ENCODE results near the gene SPDYE16. TPM values are rescaled to one million over a fixed set of nuclear protein-coding genes. Genes with fewer than 3 reads are reported as not detected.
A peak's percentile ranks its signal among the peaks of the same experiment; 100 is the strongest.

SPDYE16 gene
- total RNA-seq, 1 experiment from 2014 or later: not detected

GRCh38 chr7:76514926-76515771, 27.9 kb downstream of the SPDYE16 start:
- Histone ChIP-seq H4K8ac (replicated peaks; ENCODE audit: insufficient read length, low read depth, low read length) (no peak overlapping the region), H3K18ac (ENCODE audit: insufficient read length, low read depth, low read length) (no peak overlapping the region), H3K27me3 (ENCODE audit: insufficient read depth, low read length) (no peaks in the 10 kb centered on the region), H2AK5ac (ENCODE audit: insufficient read length, low read length) (no peak overlapping the region), H2BK5ac (ENCODE audit: insufficient read length, low read length) (no peak overlapping the region), H3K4me2 (ENCODE audit: insufficient read depth, insufficient read length, low read length) (no peak overlapping the region), H3K79me2 (ENCODE audit: insufficient read depth, low read length) (no peaks in the 10 kb centered on the region), H3K4me1 (ENCODE audit: insufficient read depth, low read length) (no peaks in the 10 kb centered on the region; the same call in 1 of the 2 replicates), H4K5ac (ENCODE audit: insufficient read length, low read depth, low read length) (no peak overlapping the region), H3K9ac (ENCODE audit: extremely low read depth, insufficient read length, low read length) (no peak overlapping the region), H3K23me2 (ENCODE audit: insufficient read length, low read depth, low read length, poor library complexity, severe bottlenecking) (no peaks in the 10 kb centered on the region), H3K56ac (ENCODE audit: insufficient read length, low read depth, low read length) (no peak overlapping the region), H2AFZ (ENCODE audit: low read length) (no peak overlapping the region), H4K20me1 (ENCODE audit: control insufficient read depth, insufficient read depth, insufficient read length) (no peaks in the 10 kb centered on the region), H3K79me1 (ENCODE audit: insufficient read depth, low read depth, low read length, poor library complexity, severe bottlenecking) (no peaks in the 10 kb centered on the region), H3K23ac (ENCODE audit: insufficient read length, low read depth, low read length) (no peak overlapping the region), H2BK120ac (ENCODE audit: low read depth, low read length, poor library complexity, severe bottlenecking) (no peak overlapping the region), H3T11ph (ENCODE audit: low read length) (no peak overlapping the region), H4K91ac (ENCODE audit: insufficient read length, low read depth, low read length) (no peak overlapping the region), H3K4ac (ENCODE audit: low read depth, low read length) (no peak overlapping the region), H3K9me3 (ENCODE audit: control insufficient read depth, low read depth, low read length) (no peaks in the 10 kb centered on the region), H3K27ac (ENCODE audit: insufficient read length, low read depth, low read length) (no peak overlapping the region), H2BK12ac (ENCODE audit: insufficient read length, low read depth, low read length) (no peak overlapping the region), H3K14ac (ENCODE audit: insufficient read depth, low read length) (no peak overlapping the region), H2BK15ac (ENCODE audit: low read depth, low read length) (no peak overlapping the region), H2BK20ac (ENCODE audit: low read depth, low read length, poor library complexity, severe bottlenecking) (no peak overlapping the region)
- Mint-ChIP-seq H3K4me3 (no peak overlapping the region), H3K27me3 (ENCODE audit: low read depth) (no peaks in the 10 kb centered on the region), H3K4me1 (0 out of 4 replicates have a peak, but pooled peaks cover 0 to 3% of the 10 kb centered on the region in 2 experiments), H3K36me3 (ENCODE audit: insufficient read depth in 1 of 3, low read depth in 3 of 3) (no peaks in the 10 kb centered on the region), H3K9me3 (no peaks in the 10 kb centered on the region), H3K27ac (no peak overlapping the region; a peak in 1 of 7 replicates)
- peak; percentile 20 for DNase-seq
- no CpG with 5 or more reads among the region's 16 CpGs for WGBS (ENCODE audit: extremely low coverage, insufficient read length, low lambda C conversion rate)
- no peak for TF ChIP-seq CTCF (conservative IDR thresholded peaks at IDR 0.05)
